Measurements from ENCODE around the gene KLRC1.
"Not testable (repeated sequence)": the region's sequence is repeated elsewhere in the genome, so short reads cannot be mapped to it uniquely, and the experiment has no call there.

KLRC1 gene

DNA sequence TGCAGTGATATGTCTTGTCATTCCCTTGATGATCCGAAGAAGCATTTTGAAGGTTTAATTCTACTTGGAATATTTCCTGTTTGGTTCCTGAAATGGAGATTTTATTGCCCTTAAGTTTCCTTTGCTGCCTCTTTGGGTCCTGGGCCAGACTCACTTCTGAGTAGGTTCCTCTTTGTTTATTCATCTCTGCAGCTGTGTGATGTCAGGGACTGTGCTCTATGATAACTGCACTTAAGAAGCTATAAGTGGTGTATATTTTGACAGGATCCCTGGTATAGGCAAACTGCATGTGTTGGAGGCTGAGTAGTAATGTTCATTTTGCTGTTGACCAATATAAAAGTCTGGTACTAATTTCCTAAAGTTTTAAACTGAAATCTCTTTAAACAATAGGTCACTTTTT lies 43.8 kb downstream of the KLRC1 start, which contains the start of gene KLRC4:
Gene KLRC4, minus strand, starts transcription at position 366 of the 400 bp plus-strand sequence. Its CDS starts 182 bp downstream, at position 184.
- DNase-seq, result no peak

DNA sequence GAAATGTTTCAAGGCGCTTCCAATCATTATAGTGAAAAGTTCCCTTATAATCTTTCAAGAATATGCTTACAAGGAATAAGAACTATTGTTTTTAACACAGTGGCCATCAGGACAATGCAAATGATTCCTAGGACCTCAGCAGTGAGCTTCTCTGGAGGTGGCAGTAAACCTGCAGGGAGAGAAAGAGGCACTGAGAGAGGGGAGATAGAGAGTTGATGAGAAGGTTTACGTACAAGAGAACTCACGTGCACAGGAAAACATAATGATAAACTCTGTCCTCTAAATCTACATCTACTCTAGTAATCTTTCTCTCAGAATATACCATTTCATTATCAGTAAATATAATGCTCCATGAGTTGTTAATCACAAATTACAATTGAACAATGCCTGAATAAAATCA lies 44.3 kb downstream of the KLRC1 start:
- no peak for DNase-seq

DNA sequence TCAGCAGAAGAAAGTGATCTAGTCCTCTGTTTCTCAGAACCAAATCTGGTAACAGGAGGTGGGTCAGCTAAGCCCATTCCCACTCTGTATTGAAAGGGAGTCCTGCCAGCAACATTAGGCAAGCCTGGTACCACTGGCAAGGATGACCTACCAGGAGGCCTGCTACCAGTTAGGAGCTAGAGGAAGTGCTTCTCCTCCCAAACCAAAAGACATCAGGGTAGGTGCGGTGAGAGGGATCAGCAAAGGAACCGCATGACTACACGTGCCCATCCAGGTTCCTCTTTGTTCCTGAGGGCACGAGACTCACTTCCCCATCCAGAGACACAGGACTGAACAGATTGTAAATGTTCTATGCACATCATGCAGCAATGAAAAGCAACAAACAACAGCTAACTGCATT lies 46.5 kb downstream of the KLRC1 start:
- no peak for DNase-seq

DNA sequence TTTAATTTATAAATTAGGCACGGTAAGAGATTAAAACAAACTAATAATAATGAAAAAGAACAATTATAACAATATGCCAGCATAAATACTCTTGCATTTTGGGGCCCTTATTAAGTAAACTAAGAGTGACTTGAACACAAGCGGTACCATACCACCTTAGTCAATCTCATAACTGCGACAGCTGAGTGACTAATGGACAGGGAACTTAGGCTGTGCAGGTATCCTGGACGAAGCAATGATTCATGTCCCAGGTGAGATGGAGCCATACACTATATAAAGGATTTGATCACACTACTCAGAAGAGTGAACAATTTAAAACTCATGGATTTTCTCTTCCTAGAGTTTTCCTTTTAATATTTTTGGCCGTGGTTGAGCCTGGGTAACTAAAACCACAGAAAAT lies 47.9 kb downstream of the KLRC1 start:
- DNase-seq, result no peak

DNA sequence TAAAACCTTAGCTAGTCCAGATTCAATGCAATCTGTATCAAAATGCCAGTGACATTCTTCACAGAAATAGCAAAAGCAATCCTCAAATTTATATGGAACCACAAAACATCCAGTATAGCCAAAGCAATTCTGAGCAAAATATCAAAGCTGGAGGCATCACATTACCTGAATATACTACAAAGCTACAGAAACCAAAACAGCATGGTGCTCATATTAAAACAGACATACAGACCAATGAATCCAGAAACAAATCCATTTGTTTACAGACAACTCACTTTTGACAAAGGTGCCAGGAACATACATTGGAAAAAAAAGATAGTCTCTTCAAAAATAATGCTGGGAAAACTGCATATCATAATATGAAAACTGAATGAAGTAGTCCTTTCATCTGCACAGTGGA lies 48.4 kb downstream of the KLRC1 start:
- DNase-seq, result no peak

DNA sequence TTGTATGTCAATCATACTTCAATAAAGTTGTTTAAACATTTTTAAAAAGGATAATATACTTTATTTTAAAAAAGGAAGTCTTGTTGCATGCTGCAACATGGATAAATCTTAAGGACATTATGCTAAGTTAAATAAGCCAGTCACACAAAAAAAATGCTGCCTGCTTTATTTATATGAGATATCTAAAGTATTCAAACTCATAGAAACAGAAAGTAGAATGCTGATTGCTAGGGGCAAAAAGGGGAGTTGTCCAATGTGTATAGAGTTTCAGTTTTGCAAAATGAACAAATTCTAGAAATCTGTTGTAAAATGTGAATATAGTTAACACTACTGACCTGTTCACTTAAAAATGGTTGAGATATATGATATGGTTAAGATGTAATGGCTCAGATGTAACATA lies 52.3 kb downstream of the KLRC1 start:
- no peak for DNase-seq

DNA sequence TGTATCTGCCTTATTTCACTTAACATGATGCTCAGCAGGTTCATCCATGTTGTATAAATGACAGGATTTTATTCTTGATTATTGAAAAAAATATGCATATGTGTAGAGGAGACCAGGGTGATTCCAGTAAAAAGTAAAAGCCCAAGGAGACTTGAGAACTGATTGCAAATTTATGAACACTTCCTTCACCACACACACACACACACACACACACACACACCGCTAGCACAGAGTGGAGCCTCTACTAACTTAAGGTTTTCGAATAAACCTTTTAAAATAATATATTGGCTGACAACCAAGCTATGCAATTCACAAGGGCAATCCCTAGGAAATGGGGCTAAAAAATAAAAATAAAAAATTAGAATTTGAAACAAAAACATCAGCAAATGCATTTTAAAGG lies 55.0 kb downstream of the KLRC1 start:
- no peak for DNase-seq

DNA sequence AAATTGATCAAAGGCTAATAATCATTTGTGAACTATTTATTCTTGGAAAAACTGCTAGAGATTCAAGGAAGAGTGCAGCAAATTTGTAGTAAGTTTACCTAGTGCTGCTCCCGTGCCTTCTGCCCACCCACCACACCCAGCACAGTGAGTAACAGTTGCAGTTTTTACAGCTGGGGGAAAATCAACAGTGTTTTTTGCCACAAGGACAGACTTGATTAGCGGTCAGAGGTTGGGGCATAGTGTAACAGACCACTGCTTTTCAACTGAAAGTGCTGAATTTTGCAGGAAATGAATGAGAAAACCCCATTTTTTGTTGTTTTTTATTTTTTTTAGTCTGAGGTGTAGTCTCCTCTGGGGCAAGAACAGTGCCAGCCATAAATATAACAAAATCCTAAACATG lies 55.9 kb downstream of the KLRC1 start:
- DNase-seq, result no peak

DNA sequence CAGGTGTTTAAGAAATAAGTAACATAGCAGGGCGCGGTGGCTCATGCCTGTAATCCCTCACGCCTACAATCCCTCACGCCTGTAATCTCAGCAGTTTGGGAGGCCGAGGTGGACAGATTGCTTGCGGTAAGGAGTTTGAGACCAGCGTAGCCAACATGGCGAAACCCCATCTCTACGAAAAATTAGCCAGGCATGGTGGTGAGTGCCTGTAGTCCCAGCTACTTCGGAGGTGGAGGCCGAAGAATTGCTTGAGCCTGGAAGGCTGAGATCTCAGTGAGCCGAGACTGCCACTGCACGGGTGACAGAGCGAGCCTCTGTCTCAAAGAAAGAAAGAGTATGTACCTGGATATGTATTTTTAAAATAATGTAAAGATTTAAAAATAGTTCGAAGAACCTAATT lies 57.0 kb downstream of the KLRC1 start:
- not testable (repeated sequence) for DNase-seq
